K562 (cell line): ENCODE measurements around the gene PRMT5. TPM values are rescaled to one million over a fixed set of nuclear protein-coding genes. Genes with fewer than 3 reads are reported as not detected.

Source experiments
- CBFA2T2 ChIP-seq: fragments of 450-650 bp; conservative IDR thresholded peaks from 2 replicates; pipeline ENCODE4 v1.6.1; 2017; ENCODE audit warnings: mild to moderate bottlenecking
- CHD4 ChIP-seq: fragments of 200-600 bp; sonication (generic); IDR thresholded peaks from 3 replicates; pipeline ENCODE4 v1.6.1; 2012; ENCODE audit warnings: low read depth, mild to moderate bottlenecking, mixed read lengths, low read length, inconsistent platforms; ENCODE audit not compliant: insufficient read depth, insufficient replicate concordance, poor library complexity, severe bottlenecking
- CREB1 ChIP-seq, 2 experiments: sonication (generic) in 1 of 2; formaldehyde crosslinking in 1 of 2; IDR thresholded peaks; 2 replicates each; pipeline versions ENCODE4 v1.6.1 to v1.8.0; 2012 to 2022; ENCODE audit warnings: inconsistent platforms in 1 of 2, mild to moderate bottlenecking in 1 of 2, missing genetic modification reagents in 1 of 2, moderate library complexity in 1 of 2
- CTCFL ChIP-seq: IDR thresholded peaks from 2 replicates; pipeline ENCODE4 v1.6.1; 2011; ENCODE audit warnings: borderline replicate concordance, low read depth, mild to moderate bottlenecking, moderate library complexity, low read length; ENCODE audit not compliant: insufficient read depth, poor library complexity, severe bottlenecking
- DLX4 ChIP-seq: fragments of 250-450 bp; sonication (Bioruptor Pico); IDR thresholded peaks from 2 replicates; pipeline ENCODE4 v1.6.1; 2021; ENCODE audit warnings: mild to moderate bottlenecking
- FOXA3 ChIP-seq, 2 experiments: fragments of 450-650 bp in 1 of 2; sonication (generic) in 1 of 2; formaldehyde crosslinking; IDR thresholded peaks in 1 of 2; conservative IDR thresholded peaks in 1 of 2; 2 replicates each; pipeline versions ENCODE4 v1.4.0 to v1.8.0; 2020 to 2022; ENCODE audit warnings: mild to moderate bottlenecking in 2 of 2, missing genetic modification reagents in 1 of 2
- JUN ChIP-seq, 2 experiments: sonication (generic) in 1 of 2; formaldehyde crosslinking in 1 of 2; IDR thresholded peaks; 2 replicates each; pipeline versions ENCODE4 v1.6.1 to v1.8.0; 2012 to 2022; ENCODE audit warnings: borderline replicate concordance in 2 of 2, mild to moderate bottlenecking in 2 of 2, improper control_type of control experiment in 1 of 2, low read depth in 1 of 2, low read length in 1 of 2, missing genetic modification reagents in 1 of 2
- SNRNP70 ChIP-seq: fragments of 200-400 bp; formaldehyde crosslinking; optimal IDR thresholded peaks from 2 replicates; pipeline ENCODE3; 2017; ENCODE audit warnings: low read depth, low read length
- ZBTB8A ChIP-seq: fragments of 450-650 bp; IDR thresholded peaks from 2 replicates; pipeline ENCODE4 v1.6.1; 2018; ENCODE audit warnings: mild to moderate bottlenecking, moderate library complexity; ENCODE audit not compliant: partially characterized antibody
- ZNF146 ChIP-seq: IDR thresholded peaks from one replicate; pipeline ENCODE4 v1.6.1; 2018; ENCODE audit warnings: missing compliant biosample characterization; ENCODE audit not compliant: unreplicated experiment
- ZNF184 ChIP-seq: sonication (generic); formaldehyde crosslinking; IDR thresholded peaks from 2 replicates; pipeline ENCODE4 v1.5.0; 2020; ENCODE audit warnings: missing genetic modification reagents
- ZNF324 ChIP-seq: fragments of 250-450 bp; sonication (Bioruptor Pico); IDR thresholded peaks from 2 replicates; pipeline ENCODE4 v1.4.0; 2020; ENCODE audit warnings: mild to moderate bottlenecking
- ZNF609 ChIP-seq: sonication (generic); formaldehyde crosslinking; IDR thresholded peaks from 2 replicates; pipeline ENCODE4 v1.8.1; 2023; ENCODE audit warnings: missing genetic modification reagents, mild to moderate bottlenecking, borderline replicate concordance
- ZNF76 ChIP-seq: fragments of 250-450 bp; sonication (Bioruptor Pico); IDR thresholded peaks from 2 replicates; pipeline ENCODE4 v1.4.0; 2020; ENCODE audit warnings: mild to moderate bottlenecking, moderate library complexity, borderline replicate concordance
- polyA plus RNA-seq, 8 experiments: library from polyadenylated mRNA; depleted of rRNA in 4 of 8; stranded (reverse) in 5 of 8; unstranded in 3 of 8; fragments of >200 nt; fragmentation: Nextera tagmentation in 2 of 8; fragmentation: Illumina TruSeq in 1 of 8; extraction: Ambion mirVana in 2 of 8; extraction: Trizol in 1 of 8; gene quantifications; 2 replicates each; pipeline versions ENCODE4 v1.2.1 to v1.2.3, GENCODE V29; 2011 to 2014; ENCODE audit warnings: inconsistent platforms in 1 of 8, missing spikeins in 1 of 8
- total RNA-seq, 7 experiments: library from RNA; depleted of rRNA in 6 of 7; stranded (reverse); fragments of >200 nt in 6 of 7; fragmentation: Illumina TruSeq in 2 of 7; extraction: Trizol in 2 of 7; gene quantifications; 2 replicates each; pipeline versions ENCODE4 v1.2.1 to v1.2.3, GENCODE V29; 2011 to 2021; ENCODE audit warnings: low replicate concordance in 1 of 7

Gene PRMT5
- total and polyA plus RNA-seq, 9 of the 15 experiments (the other 6 are each of a cell fraction or from before 2014, with no cell fraction given): 114 to 552 (median 222) TPM

GRCh38 chr14:22918804-22919600, 10.2 kb downstream of the PRMT5 start, which contains the start of gene RBM23 (continued):
- TF ChIP-seq DLX4 (CRISPR knock-in tag): no peak
- TF ChIP-seq CREB1 (IDR thresholded peaks at IDR 0.05): peak; percentile 100
- peak; percentile 99 for TF ChIP-seq CREB1 (CRISPR knock-in tag; IDR thresholded peaks at IDR 0.05)
- no peak for TF ChIP-seq ZNF184
- TF ChIP-seq ZNF324 (CRISPR knock-in tag): no peak
- no peak for TF ChIP-seq SNRNP70
- no peak for TF ChIP-seq ZNF146 (CRISPR knock-in tag)
- no peak for TF ChIP-seq CHD4
- no peak for TF ChIP-seq ZBTB8A
- no peak for TF ChIP-seq ZNF76 (CRISPR knock-in tag)
- TF ChIP-seq CTCFL: no peak
- no peak for TF ChIP-seq FOXA3 (CRISPR knock-in tag; conservative IDR thresholded peaks at IDR 0.05 in 1 of 2, IDR thresholded peaks at IDR 0.05 in 1 of 2)
- TF ChIP-seq CBFA2T2: no peak
- no peak for TF ChIP-seq ZNF609 (CRISPR knock-in tag)
- peak; percentile 30; the same call in 1 of the 2 replicates for TF ChIP-seq JUN (IDR thresholded peaks at IDR 0.05; ENCODE audit: borderline replicate concordance, low read depth, low read length)
- no peak for TF ChIP-seq JUN (CRISPR knock-in tag; IDR thresholded peaks at IDR 0.05; ENCODE audit: borderline replicate concordance)
